ENCODE measurements around the gene PGAP1. TPM values are rescaled to one million over a fixed set of nuclear protein-coding genes. Genes with fewer than 3 reads are reported as not detected.

The PGAP1 gene
- total and polyA plus RNA-seq, 9 of the 15 experiments (the other 6 are each of a cell fraction or from before 2014, with no cell fraction given): 0.08 to 0.73 (median 0.52) TPM

- H3K4me2 ChIP-seq (ENCODE audit: insufficient read depth, low read length): no peak overlapping the region
- H2AFZ ChIP-seq (ENCODE audit: low read depth, low read length): no peak overlapping the region
- no peaks in the 10 kb centered on the region for H3K9me1 ChIP-seq (ENCODE audit: control insufficient read depth, insufficient read depth, low read length)
- no TSS peak for BruUV-seq (replicated peaks)
- POLR2A ChIA-PET: no interaction called here
- no peaks in the 10 kb centered on the region for H3K79me2 ChIP-seq (ENCODE audit: control insufficient read depth, insufficient read depth, low read length)
- H3K9ac ChIP-seq (ENCODE audit: insufficient read depth in 1 of 2, low read depth in 2 of 2, low read length in 2 of 2): no peak overlapping the region
- in situ Hi-C loops (cut with MboI) (no loop called here), intact Hi-C loops (cut with micrococcal nuclease) (no loop called here)
- H4K20me1 ChIP-seq (replicated peaks; ENCODE audit: control insufficient read depth, insufficient read depth, low read length): no peaks in the 10 kb centered on the region
- FAIRE-seq (no peak), DNase-seq (ENCODE audit: extremely low read depth in 1 of 4, low spot score in 3 of 4) (no peak), ATAC-seq (no peak)
- H3K4me3 ChIP-seq: no peak overlapping the region
- 0% methylated on average over 1 of the region's 1 CpG for WGBS (ENCODE audit: insufficient coverage, low coverage, missing lambda C conversion rate)
- CTCF ChIA-PET (ENCODE audit: low intra/inter-chr PET ratio): no interaction called here
- no peaks in the 10 kb centered on the region; a peak in 1 of 5 replicates for H3K4me1 ChIP-seq (replicated peaks in 1 of 2; ENCODE audit: control insufficient read depth in 2 of 2, insufficient read depth in 2 of 2, low read length in 2 of 2)
- H3K9me3 ChIP-seq (replicated peaks; ENCODE audit: control insufficient read depth, insufficient read depth, low read depth, low read length): no peaks in the 10 kb centered on the region
- no peaks in the 10 kb centered on the region for H3K36me3 ChIP-seq (ENCODE audit: control insufficient read depth, insufficient read depth, low read length)
- H3K27me3 ChIP-seq (ENCODE audit: control insufficient read depth in 2 of 2, insufficient read depth in 2 of 2, low read length in 2 of 2): no peaks in the 10 kb centered on the region
- no peak overlapping the region for H3K27ac ChIP-seq (ENCODE audit: extremely low read depth, low read depth, low read length)
- TF ChIP-seq RCOR1 (IDR thresholded peaks at IDR 0.05; ENCODE audit: borderline replicate concordance in 1 of 2, low read depth in 2 of 2, low read length in 2 of 2) (no peak), RBFOX2 (IDR thresholded peaks at IDR 0.05; ENCODE audit: low read depth, low read length) (no peak), ZNF239 (CRISPR knock-in tag; IDR thresholded peaks at IDR 0.05) (no peak), CBX2 (IDR thresholded peaks at IDR 0.05; ENCODE audit: insufficient read depth, low read length, poor library complexity, severe bottlenecking) (no peak), RFX1 (IDR thresholded peaks at IDR 0.05) (no peak), GTF2E2 (tag; IDR thresholded peaks at IDR 0.05) (no peak), SP2 (IDR thresholded peaks at IDR 0.05; ENCODE audit: extremely low read depth, low read depth, low read length, poor library complexity, severe bottlenecking) (no peak), SMAD1 (IDR thresholded peaks at IDR 0.05; ENCODE audit: low read depth, low read length, partially characterized antibody) (no peak), ZNF449 (CRISPR knock-in tag; IDR thresholded peaks at IDR 0.05) (no peak), POLR3G (IDR thresholded peaks at IDR 0.05; ENCODE audit: extremely low read depth, insufficient read length, insufficient replicate concordance) (no peak)
- TF ChIP-seq, protein P1, sequence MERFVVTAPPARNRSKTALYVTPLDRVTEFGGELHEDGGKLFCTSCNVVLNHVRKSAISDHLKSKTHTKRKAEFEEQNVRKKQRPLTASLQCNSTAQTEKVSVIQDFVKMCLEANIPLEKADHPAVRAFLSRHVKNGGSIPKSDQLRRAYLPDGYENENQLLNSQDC (CRISPR knock-in tag; IDR thresholded peaks at IDR 0.05): no peak
- TF ChIP-seq, protein P2, sequence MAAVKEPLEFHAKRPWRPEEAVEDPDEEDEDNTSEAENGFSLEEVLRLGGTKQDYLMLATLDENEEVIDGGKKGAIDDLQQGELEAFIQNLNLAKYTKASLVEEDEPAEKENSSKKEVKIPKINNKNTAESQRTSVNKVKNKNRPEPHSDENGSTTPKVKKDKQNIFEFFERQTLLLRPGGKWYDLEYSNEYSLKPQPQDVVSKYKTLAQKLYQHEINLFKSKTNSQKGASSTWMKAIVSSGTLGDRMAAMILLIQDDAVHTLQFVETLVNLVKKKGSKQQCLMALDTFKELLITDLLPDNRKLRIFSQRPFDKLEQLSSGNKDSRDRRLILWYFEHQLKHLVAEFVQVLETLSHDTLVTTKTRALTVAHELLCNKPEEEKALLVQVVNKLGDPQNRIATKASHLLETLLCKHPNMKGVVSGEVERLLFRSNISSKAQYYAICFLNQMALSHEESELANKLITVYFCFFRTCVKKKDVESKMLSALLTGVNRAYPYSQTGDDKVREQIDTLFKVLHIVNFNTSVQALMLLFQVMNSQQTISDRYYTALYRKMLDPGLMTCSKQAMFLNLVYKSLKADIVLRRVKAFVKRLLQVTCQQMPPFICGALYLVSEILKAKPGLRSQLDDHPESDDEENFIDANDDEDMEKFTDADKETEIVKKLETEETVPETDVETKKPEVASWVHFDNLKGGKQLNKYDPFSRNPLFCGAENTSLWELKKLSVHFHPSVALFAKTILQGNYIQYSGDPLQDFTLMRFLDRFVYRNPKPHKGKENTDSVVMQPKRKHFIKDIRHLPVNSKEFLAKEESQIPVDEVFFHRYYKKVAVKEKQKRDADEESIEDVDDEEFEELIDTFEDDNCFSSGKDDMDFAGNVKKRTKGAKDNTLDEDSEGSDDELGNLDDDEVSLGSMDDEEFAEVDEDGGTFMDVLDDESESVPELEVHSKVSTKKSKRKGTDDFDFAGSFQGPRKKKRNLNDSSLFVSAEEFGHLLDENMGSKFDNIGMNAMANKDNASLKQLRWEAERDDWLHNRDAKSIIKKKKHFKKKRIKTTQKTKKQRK (IDR thresholded peaks at IDR 0.05; ENCODE audit: borderline replicate concordance, low read depth, low read length): no peak
These were observed 31.5 kb upstream of the PGAP1 start for GRCh38 chr2:196957881-196958525.
